Activated CD4-positive, alpha-beta memory T cell treated with anti-CD3 and anti-CD28 coated beads for 36 hours (primary cell): ENCODE data around the gene PTX4. TPM values are rescaled to one million over a fixed set of nuclear protein-coding genes. Genes with fewer than 3 reads are reported as not detected.

Source experiments
- CTCF ChIA-PET: fragments of 350-600 bp; sonication (Branson Sonifier 250); formaldehyde crosslinking; loops from one replicate; lab custom pipeline; 2021; ENCODE audit warnings: antibody characterized with exemption, inconsistent platforms; lab: Charles Lee
- POLR2A ChIA-PET: fragments of 350-600 bp; sonication (Branson Sonifier 250); formaldehyde crosslinking; loops from one replicate; lab custom pipeline; 2021; ENCODE audit warnings: antibody characterized with exemption; lab: Charles Lee
- DNase-seq: peaks from one replicate; pipeline ENCODE4 v3.0.0-alpha.2; 2020
- H3K27ac Mint-ChIP-seq: one replicate; pipeline ENCODE4 v1.8.0; 2021; ENCODE audit warnings: mixed read lengths
- H3K27me3 Mint-ChIP-seq: one replicate; pipeline ENCODE4 v1.8.0; 2021; ENCODE audit warnings: mixed read lengths
- H3K36me3 Mint-ChIP-seq: one replicate; pipeline ENCODE4 v1.8.0; 2021; ENCODE audit warnings: mixed read lengths
- H3K4me1 Mint-ChIP-seq: one replicate; pipeline ENCODE4 v1.8.0; 2021; ENCODE audit warnings: low read depth, mixed read lengths
- H3K4me3 Mint-ChIP-seq: one replicate; pipeline ENCODE4 v1.8.0; 2021; ENCODE audit warnings: mild to moderate bottlenecking, mixed read lengths
- H3K9me3 Mint-ChIP-seq: one replicate; pipeline ENCODE4 v1.8.0; 2021; ENCODE audit warnings: mixed read lengths
- intact Hi-C: fragments of 100-400 bp; cut with micrococcal nuclease; formaldehyde crosslinking; loops from one replicate; pipeline ENCODE4 v1.15.1; 2023
- total RNA-seq, 2 experiments: library from RNA; stranded (reverse); gene quantifications; one replicate each; pipeline ENCODE4 v1.2.3, GENCODE V29; 2021

Gene PTX4
- total RNA-seq, 2 experiments from 2014 or later = not detected

DNA sequence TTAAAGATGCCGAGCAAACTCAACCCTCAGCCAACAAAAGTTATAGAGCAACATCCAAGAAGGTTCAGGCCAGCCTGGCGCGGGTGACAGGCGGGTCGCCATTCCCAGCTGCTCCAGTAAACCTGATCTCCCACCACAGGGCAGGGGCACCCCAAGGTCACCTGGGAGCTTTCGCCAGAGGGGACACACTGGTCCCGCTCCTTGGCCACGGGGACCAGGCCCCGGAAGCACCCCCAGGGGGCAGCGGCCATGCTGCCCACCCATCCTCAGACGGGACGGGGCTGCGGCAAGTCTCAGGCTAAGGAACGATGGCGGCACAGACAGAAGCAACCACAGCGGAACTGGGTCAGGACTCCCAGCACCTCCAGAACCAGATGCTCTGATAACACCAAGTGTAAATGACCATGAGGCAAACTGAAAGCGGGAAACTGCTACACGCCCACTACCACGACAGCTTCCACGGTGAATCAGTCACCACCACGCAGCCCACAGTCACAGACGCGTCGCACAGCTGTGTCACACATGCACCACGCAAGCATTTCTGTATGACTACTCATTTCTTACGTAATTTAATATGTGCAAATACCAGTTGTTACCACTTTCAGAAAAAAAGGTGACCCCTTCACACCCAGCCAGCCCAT, 30.3 kb downstream of the PTX4 start:
- intact Hi-C loops = no loop called here
- Mint-ChIP-seq H3K9me3 (no peaks in the 10 kb centered on the region), H3K4me1 (peaks cover 14% of the 10 kb centered on the region), H3K27ac (no peak overlapping the region), H3K27me3 (no peaks in the 10 kb centered on the region), H3K36me3 (peaks cover 1% of the 10 kb centered on the region), H3K4me3 (no peak overlapping the region)
- POLR2A ChIA-PET = no interaction called here
- peak; percentile 64 for DNase-seq
- CTCF ChIA-PET = interaction anchor here (0.6 kb wide), 1 partner anchor 18 kb away, joined by 4 read pairs; no protein-coding TSS in a partner anchor

- intact Hi-C loops = no loop called here
- Mint-ChIP-seq H3K36me3 (peaks cover 1% of the 10 kb centered on the region), H3K9me3 (no peaks in the 10 kb centered on the region), H3K27me3 (no peaks in the 10 kb centered on the region), H3K4me3 (no peak overlapping the region), H3K27ac (no peak overlapping the region), H3K4me1 (peaks cover 14% of the 10 kb centered on the region)
- ChIA-PET CTCF (no interaction called here), POLR2A (no interaction called here)
- DNase-seq = no peak
Observed at GRCh38 chr16:1457489-1458245, 31.1 kb downstream of the PTX4 start.

DNA sequence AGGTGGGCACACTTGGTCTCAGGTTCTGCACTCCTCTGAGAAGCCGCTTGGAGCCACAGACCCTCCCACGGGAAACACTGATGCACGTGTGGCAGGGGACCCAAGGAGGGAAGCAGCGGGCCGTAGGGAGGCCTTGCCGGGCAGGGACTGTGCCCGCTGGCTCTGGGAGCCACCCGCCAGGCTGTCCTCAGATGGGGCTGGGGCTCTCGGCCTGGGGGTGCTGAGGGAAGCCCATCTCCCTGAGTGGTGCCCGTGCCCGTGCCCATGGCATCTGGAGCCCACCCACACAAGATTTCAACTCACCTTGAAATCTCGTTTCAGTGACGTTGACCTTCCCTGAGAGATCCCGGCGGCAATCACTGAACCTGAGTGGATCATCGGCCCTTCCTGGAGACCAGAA, 31.8 kb downstream of the PTX4 start:
- Mint-ChIP-seq H3K9me3 (no peaks in the 10 kb centered on the region), H3K4me1 (peaks cover 14% of the 10 kb centered on the region), H3K27ac (no peak overlapping the region), H3K4me3 (no peak overlapping the region), H3K36me3 (no peaks in the 10 kb centered on the region), H3K27me3 (no peaks in the 10 kb centered on the region)
- intact Hi-C loops = no loop called here
- ChIA-PET POLR2A (no interaction called here), CTCF (no interaction called here)
- no peak for DNase-seq

DNA sequence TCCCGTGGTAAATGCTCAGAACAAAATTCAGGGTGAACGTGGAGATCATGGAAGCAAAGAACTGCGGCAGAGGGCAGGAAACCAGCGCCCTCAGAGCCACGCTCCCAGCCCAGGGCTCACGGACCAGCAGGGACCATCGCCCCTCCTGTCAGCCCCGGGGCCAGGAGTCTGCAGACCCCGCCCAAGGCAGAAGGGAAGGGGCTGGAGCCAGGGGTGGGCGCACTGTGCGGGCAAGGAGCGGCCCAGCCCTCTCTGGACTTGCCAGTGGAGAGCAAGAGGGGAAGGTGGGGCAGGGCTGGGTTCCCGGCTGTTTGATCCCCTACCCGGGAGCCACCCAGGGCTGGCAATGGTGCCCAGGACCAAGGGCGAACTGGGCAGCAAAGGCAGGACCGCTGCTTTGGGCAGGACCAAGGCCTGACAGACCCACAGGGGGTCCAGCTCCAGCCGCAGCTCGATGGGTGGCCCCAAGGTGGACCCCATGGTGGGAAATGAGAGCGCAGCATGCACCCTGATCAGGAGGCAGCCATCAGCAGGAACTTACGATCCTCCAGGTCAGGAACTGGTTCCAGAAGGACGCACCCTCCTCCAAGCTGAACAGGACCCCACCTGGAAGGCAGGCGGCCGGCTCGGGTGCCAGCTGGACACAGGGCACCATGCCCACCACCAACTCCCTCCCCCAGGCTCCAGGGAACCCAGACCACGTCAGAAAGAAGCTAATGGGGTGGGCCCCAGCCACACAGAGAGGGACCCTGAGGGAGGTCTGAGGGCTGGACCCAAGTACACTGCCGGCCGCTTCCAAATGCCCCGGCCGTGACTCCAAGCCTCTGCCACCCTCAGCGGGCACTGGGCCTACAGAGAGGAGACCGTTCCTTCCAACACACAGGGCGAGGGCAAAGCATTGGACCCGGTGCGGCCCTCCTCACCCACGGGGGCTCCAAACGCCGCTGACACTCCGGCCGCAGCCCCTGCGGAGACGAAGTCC, 33.3 kb downstream of the PTX4 start:
- Mint-ChIP-seq H3K4me1 (peaks cover 14% of the 10 kb centered on the region), H3K27ac (no peak overlapping the region), H3K36me3 (peaks cover 2% of the 10 kb centered on the region), H3K9me3 (no peaks in the 10 kb centered on the region), H3K4me3 (no peak overlapping the region), H3K27me3 (no peaks in the 10 kb centered on the region)
- intact Hi-C loops = loop anchor here (2.0 kb wide), 1 partner anchor 69 kb away; no protein-coding TSS in a partner anchor
- POLR2A ChIA-PET = no interaction called here
- CTCF ChIA-PET = no interaction called here
- DNase-seq = no peak

- no peaks in the 10 kb centered on the region for H3K9me3 Mint-ChIP-seq
- ChIA-PET CTCF (no interaction called here), POLR2A (no interaction called here)
- peaks cover 14% of the 10 kb centered on the region for H3K4me1 Mint-ChIP-seq
- H3K27me3 Mint-ChIP-seq = no peaks in the 10 kb centered on the region
- no peak overlapping the region for H3K4me3 Mint-ChIP-seq
- no peak for DNase-seq
- intact Hi-C loops = loop anchor here (2.0 kb wide), 1 partner anchor 70 kb away; no protein-coding TSS in a partner anchor
- no peak overlapping the region for H3K27ac Mint-ChIP-seq
- H3K36me3 Mint-ChIP-seq = peaks cover 2% of the 10 kb centered on the region
Observed at GRCh38 chr16:1454561-1454960, 34.2 kb downstream of the PTX4 start.

- H3K27ac Mint-ChIP-seq = no peak overlapping the region
- H3K36me3 Mint-ChIP-seq = peaks cover 2% of the 10 kb centered on the region
- no peak overlapping the region for H3K4me3 Mint-ChIP-seq
- ChIA-PET POLR2A (no interaction called here), CTCF (no interaction called here)
- intact Hi-C loops = no loop called here
- peaks cover 7% of the 10 kb centered on the region for H3K4me1 Mint-ChIP-seq
- H3K27me3 Mint-ChIP-seq = no peaks in the 10 kb centered on the region
- no peak for DNase-seq
- no peaks in the 10 kb centered on the region for H3K9me3 Mint-ChIP-seq
Observed at GRCh38 chr16:1453316-1453715, 35.4 kb downstream of the PTX4 start.

DNA sequence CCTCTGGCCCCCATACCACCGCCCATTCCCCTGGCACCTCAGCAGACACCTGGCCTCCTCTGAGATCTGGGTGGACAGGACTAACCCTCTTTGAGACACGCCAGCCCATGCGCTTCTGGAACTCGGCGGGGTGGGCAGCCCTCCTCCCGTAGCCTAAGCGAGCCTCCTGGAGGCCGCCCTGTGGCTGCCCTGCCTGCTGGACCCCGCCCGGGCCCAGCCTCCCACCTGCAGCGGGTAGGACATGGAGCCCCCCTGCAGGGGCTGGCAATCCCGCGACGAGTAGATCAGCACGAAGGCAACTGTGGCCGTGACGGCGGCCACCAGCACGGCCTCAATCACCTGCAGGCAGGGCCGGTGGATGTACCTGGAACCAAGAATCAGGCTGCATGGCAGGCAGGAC, 36.2 kb downstream of the PTX4 start:
- Mint-ChIP-seq H3K27me3 (no peaks in the 10 kb centered on the region), H3K36me3 (peaks cover 2% of the 10 kb centered on the region), H3K4me3 (no peak overlapping the region), H3K9me3 (no peaks in the 10 kb centered on the region), H3K4me1 (peaks cover 7% of the 10 kb centered on the region), H3K27ac (no peak overlapping the region)
- ChIA-PET POLR2A (no interaction called here), CTCF (no interaction called here)
- intact Hi-C loops = no loop called here
- no peak for DNase-seq

- Mint-ChIP-seq H3K4me3 (no peak overlapping the region), H3K27me3 (no peaks in the 10 kb centered on the region), H3K4me1 (peaks cover 7% of the 10 kb centered on the region), H3K27ac (no peak overlapping the region), H3K9me3 (no peaks in the 10 kb centered on the region), H3K36me3 (peaks cover 2% of the 10 kb centered on the region)
- DNase-seq = no peak
- ChIA-PET POLR2A (no interaction called here), CTCF (no interaction called here)
- intact Hi-C loops = no loop called here
Observed at GRCh38 chr16:1451702-1452392, 36.9 kb downstream of the PTX4 start.

DNA sequence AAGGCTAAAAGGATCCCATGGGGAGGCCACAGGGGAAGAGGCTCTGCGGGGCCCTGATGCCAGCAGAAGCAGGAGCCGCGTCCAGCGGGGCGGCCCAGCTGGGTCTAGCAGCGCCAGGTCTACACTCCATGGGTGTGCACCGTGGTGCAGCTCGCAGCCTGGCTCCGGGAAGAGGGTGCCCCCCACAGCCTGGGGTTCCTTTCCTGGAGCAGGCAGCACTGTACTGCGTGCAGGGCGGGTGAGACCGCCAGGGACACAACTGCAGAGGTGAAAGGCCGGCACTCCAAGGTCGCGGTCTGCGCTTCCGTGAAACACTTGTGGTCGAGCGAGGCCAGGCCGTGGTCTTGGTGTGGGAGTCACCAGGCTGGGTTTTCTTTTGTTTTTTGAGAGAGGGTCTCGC, 37.9 kb downstream of the PTX4 start:
- H3K27me3 Mint-ChIP-seq = no peaks in the 10 kb centered on the region
- intact Hi-C loops = no loop called here
- DNase-seq = no peak
- H3K9me3 Mint-ChIP-seq = no peaks in the 10 kb centered on the region
- CTCF ChIA-PET = no interaction called here
- H3K4me3 Mint-ChIP-seq = no peak overlapping the region
- no peak overlapping the region for H3K27ac Mint-ChIP-seq
- POLR2A ChIA-PET = no interaction called here
- peaks cover 2% of the 10 kb centered on the region for H3K36me3 Mint-ChIP-seq
- H3K4me1 Mint-ChIP-seq = peaks cover 7% of the 10 kb centered on the region

DNA sequence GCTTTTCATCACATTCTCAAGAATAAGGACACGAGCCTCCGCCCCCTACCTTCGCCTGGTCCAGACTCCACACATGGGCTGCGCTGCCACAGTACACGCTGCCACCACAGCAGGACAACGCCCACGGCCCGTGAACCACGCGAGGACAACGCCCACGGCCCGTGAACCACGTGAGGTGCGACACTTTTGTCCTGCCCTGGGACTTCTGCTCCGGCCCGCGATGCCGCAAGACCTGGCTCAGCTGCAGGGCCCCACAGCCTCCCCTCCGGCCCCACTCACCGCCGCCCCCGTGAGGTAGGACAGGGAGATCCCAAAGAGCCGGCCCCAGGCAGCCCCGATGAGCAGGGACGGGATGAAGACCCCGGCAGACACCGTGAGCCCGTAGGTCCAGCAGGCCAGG, 38.5 kb downstream of the PTX4 start:
- Mint-ChIP-seq H3K4me1 (peaks cover 7% of the 10 kb centered on the region), H3K27ac (no peak overlapping the region), H3K4me3 (no peak overlapping the region), H3K36me3 (peaks cover 2% of the 10 kb centered on the region), H3K27me3 (no peaks in the 10 kb centered on the region), H3K9me3 (no peaks in the 10 kb centered on the region)
- intact Hi-C loops = no loop called here
- ChIA-PET POLR2A (no interaction called here), CTCF (no interaction called here)
- no peak for DNase-seq

- Mint-ChIP-seq H3K4me1 (peaks cover 6% of the 10 kb centered on the region), H3K36me3 (peaks cover 2% of the 10 kb centered on the region), H3K9me3 (no peaks in the 10 kb centered on the region), H3K27ac (no peak overlapping the region), H3K27me3 (no peaks in the 10 kb centered on the region), H3K4me3 (no peak overlapping the region)
- no peak for DNase-seq
- ChIA-PET CTCF (no interaction called here), POLR2A (no interaction called here)
- intact Hi-C loops = no loop called here
Observed at GRCh38 chr16:1449201-1449788, 39.4 kb downstream of the PTX4 start.
